Stimulated activated CD4-positive, alpha-beta T cell treated with anti-CD3 and anti-CD28 coated beads, Interleukin-4, amount 100 ng/mL, for 24 hours (primary cell): ENCODE data around the gene APOA5.
"Not testable (repeated sequence)": the region's sequence is repeated elsewhere in the genome, so short reads cannot be mapped to it uniquely, and the experiment has no call there.

ENCODE experiments used
- DNase-seq: peaks from one replicate; pipeline ENCODE4 v3.0.0-alpha.2; 2020

The APOA5 gene, protein sequence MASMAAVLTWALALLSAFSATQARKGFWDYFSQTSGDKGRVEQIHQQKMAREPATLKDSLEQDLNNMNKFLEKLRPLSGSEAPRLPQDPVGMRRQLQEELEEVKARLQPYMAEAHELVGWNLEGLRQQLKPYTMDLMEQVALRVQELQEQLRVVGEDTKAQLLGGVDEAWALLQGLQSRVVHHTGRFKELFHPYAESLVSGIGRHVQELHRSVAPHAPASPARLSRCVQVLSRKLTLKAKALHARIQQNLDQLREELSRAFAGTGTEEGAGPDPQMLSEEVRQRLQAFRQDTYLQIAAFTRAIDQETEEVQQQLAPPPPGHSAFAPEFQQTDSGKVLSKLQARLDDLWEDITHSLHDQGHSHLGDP

DNA sequence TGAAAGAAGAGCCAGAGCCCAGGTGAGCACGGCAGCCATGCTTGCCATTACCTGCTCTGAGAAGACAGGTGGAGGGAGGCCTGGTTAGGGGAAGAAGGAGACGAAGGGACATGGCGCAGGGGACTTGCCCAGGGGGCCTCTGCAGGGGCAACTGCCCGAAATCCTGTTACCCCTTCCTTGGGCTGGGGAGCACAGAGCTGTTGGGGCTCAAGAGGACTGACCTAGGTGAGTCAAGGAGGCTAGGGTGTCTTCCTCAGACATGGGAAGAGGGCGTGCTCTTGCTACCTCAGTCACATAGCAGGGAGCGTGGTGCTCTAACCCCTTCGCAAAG, at the start of gene APOA5:
Gene APOA5 (minus strand): TSS at position 67 of the 331 bp plus-strand sequence. CDS start 19 bp downstream, at position 48.
- no peak for DNase-seq

DNA sequence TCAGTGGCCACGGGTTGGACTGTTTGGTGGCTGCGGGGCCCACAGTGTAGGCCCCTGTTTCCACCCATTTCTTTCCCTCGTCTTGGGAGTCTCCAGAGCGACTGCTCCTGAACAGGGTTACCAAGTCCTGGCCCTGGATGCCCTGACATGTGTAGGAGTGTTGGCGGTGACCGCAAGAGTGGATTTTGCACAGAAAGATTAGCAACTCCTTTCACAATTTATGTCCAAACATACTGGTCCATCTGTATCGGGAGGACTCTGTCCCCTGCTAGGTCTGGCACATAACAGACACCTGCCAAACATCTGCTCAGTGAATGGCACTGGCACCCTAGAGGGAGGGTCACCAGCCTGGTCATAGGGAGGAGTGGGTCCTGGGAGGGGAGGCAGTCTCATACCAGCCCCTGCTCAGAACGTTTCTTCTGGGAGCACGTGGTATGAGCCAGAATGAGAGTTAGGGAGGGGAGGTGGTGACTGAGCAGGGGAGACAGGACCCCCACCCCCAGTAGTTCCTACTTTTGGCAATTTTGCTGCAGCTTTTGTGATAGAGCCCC, 49.1 kb upstream of the APOA5 start:
- no peak for DNase-seq

DNA sequence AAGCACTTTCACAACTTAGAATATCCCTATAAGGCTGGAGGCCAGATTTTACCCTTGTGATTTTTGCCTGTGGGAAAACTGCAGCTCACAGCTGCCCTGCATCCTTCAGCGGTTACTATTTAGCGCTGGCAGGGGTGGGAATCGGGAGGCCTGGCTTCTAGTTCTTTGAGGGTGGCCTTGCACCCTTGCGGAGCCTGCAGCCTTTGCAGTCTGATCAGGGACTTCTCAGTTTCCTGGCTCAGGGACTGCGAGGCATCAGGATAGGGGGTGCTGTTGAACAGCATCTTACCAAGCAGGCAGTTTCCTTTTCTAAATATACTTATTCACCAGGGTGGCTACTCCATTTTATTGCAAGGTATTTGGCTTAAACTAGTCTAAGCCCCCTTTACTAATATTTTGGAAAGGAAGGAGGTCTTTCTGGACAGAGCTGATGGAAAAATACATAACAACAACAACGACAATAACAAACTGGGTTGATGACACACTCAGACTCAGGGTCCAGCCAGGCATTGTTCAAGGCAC, 48.6 kb upstream of the APOA5 start:
- DNase-seq = no peak

DNA sequence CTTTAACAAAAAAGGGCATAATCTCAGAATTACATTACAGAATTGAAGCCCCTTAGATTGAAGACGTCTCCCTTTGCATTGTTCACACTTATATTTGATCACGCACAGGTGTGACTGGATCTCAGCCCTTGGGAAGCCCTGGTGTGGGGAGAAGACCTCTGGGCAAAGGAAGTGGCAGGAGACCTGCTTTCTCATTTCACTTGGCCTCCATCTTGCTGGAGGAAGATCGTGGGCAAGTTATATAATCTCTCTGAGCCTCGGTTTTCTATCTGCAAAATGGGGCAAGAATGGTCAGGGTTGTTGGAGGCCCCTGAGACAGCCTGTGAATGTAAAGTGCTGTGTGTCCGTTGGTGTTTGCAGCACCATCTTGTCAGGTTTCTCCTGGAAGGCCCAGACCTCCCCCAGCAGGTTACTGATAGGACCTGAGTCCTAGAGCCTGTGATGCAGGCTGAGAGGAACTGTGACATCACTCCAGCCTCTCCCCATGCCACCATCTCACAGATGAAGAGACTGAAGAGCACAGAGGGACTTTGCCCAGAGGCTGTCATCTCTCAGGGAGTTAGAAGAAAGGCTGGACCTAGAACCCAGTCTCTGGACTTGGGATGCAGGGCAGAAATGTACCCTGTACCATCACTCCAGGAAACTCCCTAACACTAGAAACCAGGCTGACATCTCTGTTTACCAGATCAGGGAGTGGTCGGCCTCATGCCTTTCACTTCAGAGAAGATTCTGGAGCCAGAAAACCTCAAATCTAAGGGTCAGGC, 46.8 kb upstream of the APOA5 start:
- no peak for DNase-seq

DNA sequence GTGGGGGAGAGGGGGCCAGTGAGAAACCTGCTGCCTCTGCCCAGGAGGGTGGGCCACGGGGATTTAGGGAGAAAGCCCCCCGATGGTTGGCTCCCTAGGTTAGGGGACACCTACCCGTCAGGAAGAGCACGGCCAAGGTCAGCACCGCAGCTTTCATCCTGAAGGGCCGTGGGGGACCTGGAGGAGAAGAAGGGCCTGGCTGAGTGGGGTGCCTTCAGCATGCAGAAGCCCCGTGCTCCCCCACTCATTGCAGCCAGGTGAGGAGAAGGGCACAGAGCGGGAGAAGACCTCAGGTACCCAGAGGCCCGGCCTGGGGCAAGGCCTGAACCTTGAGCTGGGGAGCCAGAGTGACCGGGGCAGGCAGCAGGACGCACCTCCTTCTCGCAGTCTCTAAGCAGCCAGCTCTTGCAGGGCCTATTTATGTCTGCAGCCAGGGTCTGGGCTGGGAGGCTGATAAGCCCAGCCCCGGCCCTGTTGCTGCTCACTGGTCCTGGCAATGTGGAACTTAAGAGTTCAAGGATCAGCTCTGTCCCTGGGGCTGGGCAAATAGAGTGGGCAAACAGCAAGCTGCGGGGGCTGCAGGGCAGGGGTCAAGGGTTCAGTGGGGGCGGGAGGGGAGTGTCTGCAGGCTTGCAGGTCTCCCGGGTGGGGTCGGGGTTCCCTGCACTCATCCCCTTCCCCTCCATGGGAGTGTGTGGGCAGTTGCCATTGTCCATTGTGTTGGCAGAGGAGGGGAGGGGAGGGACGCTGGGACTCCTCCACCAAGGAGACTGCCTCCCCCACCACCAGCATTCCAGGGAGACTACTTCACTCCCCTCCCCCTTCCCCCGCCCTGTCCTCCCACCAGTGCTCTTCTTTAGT, 45.8 kb upstream of the APOA5 start, which contains the start of gene APOA1:
Gene APOA1 (minus strand): TSS at position 392 of the 861 bp plus-strand sequence. CDS start 235 bp downstream, at position 157.
- no peak for DNase-seq

DNA sequence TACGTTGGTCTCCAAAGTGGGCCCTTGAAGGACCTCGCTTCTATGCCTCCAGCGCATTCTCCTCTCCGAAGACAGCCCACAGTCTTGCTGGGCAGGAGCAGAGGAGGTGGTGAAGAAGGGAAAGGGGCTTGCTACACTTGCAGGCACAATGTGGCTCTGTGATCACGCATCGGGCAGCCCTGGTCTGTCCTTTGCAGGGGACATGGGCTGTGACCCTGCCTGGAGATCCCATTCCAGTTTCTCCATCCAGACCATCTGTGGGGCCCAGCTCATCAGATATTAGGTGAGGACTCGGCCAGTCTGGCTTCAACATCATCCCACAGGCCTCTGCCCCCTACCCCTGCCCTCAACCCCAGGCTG, 44.9 kb upstream of the APOA5 start:
- DNase-seq = no peak

DNA sequence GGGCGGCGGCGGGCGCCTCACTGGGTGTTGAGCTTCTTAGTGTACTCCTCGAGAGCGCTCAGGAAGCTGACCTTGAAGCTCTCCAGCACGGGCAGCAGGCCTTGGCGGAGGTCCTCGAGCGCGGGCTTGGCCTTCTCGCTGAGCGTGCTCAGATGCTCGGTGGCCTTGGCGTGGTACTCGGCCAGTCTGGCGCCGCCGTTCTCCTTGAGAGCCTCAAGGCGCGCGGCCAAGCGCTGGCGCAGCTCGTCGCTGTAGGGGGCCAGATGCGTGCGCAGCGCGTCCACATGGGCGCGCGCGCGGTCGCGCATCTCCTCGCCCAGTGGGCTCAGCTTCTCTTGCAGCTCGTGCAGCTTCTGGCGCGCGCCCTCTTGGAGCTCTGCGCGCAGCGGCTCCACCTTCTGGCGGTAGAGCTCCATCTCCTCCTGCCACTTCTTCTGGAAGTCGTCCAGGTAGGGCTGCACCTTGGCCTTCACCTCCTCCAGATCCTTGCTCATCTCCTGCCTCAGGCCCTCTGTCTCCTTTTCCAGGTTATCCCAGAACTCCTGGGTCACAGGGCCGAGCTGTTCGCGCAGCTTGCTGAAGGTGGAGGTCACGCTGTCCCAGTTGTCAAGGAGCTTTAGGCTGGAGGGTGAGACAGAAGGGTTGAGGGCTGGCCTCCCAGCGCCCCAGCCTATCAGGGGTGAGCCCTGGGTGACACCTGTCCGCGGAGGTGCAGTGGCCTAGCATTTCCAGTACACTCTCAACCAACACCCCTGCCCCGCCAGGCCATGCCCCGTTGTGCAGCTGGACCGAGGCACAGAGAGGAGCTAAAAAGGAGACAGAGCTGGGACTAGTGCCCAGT, 44.3 kb upstream of the APOA5 start:
- peak; percentile 77 for DNase-seq

DNA sequence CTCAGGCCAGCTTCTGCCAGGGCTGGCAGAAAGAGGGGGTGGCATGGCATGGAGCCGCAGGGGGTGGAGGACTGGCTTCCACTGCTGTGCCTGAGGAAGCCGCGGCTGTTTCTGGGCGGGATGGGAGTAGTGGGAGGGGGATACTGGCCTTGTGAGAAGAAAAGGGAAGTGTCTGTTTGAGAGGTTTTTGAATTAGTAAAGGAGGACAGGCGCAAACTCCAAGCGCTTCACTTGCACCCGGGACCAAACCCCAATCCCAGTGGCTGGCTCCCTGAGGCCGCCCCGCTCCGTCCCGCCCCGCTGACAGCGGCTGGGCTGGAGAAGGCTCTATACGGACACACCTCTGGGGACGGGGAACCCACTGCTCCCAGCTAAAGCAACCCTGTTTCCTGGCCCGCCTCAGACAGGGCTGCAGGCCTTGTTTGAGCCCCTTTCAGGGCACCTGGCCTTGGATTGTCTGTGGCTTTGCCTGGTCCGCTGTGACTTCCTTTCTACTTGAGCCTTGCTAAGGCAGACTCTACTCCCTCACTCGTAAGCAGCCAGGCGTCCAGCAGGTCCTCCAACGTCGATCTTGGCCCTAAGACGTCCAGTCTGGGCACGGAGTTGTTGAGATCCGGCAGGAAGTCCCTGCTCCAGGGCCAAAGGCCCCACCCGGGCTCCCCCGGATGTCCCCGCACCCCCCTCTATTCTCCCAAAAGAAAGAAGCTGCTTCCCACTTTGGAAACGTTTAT, 43.5 kb upstream of the APOA5 start:
- no peak for DNase-seq

DNA sequence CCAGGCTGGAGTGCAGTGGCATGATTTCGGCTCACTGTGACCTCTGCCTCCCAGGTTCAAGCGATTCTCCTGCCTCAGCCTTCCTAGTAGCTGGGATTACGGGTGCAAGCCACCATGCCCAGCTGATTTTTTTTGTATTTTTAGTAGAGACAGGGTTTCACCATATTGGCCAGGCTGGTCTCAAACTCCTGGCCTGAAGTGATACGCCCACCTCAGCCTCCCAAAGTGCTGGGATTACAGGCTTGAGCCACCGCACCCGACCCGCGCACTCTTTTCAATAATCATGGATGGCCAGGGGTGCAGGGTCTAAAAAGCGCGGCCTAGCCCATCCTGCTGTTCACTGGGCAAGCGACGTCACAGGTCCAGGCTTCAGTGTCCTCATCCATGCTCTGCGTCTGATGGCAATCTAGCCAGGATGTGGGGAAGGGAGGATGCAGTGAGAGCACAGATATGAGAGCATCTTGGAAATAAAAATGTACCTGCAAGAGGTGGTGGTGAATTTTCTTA, 42.9 kb upstream of the APOA5 start:
- not testable (repeated sequence) for DNase-seq

DNA sequence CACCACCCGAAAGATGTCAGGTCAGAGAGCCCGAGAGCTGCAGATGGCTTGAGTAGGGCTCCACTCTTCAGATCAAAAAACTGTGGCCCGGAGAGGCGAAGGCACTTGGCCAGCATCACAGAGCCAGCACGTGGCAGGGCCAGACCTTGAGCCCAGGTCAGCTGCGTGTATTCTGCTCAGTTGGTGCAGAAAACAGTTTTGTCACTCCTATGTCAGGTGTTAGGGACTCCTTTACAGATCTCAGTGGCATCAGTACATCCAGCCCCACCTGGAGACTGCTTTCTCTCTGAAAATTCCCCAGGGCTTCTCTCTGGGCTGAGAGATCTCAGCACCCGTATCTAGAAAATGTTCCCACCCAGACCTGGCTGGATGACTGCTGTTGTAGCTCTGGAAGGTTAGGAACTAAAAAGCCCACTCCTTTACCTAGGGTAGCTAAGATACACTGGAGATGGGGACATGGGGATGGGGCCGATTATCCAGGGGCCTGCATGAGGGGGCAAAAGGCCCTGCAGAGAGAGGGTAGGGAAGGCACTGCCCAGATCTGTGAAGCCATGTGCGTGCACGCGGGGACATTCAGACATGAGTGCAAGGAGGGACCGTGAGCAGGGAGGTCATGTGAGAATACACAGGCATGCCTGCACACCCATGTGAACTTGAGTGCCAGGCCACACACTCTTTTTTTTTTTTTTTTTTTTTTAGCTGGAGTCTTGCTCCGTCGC, 42.3 kb upstream of the APOA5 start:
- DNase-seq = no peak

DNA sequence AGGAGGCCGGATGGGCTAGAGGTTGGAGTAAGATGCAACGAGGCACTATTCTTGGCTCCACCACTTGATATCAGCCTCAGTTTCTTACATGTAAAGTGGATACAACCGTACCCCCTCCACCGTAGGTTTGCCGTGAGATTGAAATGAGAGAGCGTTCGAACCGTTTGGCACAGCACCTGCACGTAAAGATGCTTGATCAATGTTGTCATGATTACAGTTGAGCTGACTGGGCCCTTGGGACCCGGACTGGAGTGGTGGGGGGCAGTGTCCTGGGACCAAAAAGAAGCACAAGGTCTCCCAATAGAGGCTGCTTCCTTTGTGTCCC, 41.8 kb upstream of the APOA5 start:
- DNase-seq = no peak

DNA sequence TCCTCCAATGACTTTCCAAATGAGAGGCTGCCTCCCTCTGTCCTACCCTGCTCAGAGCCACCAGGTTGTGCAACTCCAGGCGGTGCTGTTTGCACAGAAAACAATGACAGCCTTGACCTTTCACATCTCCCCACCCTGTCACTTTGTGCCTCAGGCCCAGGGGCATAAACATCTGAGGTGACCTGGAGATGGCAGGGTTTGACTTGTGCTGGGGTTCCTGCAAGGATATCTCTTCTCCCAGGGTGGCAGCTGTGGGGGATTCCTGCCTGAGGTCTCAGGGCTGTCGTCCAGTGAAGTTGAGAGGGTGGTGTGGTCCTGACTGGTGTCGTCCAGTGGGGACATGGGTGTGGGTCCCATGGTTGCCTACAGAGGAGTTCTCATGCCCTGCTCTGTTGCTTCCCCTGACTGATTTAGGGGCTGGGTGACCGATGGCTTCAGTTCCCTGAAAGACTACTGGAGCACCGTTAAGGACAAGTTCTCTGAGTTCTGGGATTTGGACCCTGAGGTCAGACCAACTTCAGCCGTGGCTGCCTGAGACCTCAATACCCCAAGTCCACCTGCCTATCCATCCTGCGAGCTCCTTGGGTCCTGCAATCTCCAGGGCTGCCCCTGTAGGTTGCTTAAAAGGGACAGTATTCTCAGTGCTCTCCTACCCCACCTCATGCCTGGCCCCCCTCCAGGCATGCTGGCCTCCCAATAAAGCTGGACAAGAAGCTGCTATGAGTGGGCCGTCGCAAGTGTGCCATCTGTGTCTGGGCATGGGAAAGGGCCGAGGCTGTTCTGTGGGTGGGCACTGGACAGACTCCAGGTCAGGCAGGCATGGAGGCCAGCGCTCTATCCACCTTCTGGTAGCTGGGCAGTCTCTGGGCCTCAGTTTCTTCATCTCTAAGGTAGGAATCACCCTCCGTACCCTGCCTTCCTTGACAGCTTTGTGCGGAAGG, 40.9 kb upstream of the APOA5 start:
- no peak for DNase-seq

DNA sequence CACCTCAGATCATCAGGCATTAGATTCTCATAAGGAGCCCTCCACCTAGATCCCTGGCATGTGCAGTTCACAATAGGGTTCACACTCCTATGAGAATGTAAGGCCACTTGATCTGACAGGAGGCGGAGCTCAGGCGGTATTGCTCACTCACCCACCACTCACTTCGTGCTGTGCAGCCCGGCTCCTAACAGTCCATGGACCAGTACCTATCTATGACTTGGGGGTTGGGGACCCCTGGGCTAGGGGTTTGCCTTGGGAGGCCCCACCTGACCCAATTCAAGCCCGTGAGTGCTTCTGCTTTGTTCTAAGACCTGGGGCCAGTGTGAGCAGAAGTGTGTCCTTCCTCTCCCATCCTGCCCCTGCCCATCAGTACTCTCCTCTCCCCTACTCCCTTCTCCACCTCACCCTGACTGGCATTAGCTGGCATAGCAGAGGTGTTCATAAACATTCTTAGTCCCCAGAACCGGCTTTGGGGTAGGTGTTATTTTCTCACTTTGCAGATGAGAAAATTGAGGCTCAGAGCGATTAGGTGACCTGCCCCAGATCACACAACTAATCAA, 40.2 kb upstream of the APOA5 start:
- DNase-seq = no peak

DNA sequence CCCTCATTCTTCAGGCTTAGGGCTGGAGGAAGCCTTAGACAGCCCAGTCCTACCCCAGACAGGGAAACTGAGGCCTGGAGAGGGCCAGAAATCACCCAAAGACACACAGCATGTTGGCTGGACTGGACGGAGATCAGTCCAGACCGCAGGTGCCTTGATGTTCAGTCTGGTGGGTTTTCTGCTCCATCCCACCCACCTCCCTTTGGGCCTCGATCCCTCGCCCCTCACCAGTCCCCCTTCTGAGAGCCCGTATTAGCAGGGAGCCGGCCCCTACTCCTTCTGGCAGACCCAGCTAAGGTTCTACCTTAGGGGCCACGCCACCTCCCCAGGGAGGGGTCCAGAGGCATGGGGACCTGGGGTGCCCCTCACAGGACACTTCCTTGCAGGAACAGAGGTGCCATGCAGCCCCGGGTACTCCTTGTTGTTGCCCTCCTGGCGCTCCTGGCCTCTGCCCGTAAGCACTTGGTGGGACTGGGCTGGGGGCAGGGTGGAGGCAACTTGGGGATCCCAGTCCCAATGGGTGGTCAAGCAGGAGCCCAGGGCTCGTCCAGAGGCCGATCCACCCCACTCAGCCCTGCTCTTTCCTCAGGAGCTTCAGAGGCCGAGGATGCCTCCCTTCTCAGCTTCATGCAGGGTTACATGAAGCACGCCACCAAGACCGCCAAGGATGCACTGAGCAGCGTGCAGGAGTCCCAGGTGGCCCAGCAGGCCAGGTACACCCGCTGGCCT, 38.7 kb upstream of the APOA5 start:
- no peak for DNase-seq

DNA sequence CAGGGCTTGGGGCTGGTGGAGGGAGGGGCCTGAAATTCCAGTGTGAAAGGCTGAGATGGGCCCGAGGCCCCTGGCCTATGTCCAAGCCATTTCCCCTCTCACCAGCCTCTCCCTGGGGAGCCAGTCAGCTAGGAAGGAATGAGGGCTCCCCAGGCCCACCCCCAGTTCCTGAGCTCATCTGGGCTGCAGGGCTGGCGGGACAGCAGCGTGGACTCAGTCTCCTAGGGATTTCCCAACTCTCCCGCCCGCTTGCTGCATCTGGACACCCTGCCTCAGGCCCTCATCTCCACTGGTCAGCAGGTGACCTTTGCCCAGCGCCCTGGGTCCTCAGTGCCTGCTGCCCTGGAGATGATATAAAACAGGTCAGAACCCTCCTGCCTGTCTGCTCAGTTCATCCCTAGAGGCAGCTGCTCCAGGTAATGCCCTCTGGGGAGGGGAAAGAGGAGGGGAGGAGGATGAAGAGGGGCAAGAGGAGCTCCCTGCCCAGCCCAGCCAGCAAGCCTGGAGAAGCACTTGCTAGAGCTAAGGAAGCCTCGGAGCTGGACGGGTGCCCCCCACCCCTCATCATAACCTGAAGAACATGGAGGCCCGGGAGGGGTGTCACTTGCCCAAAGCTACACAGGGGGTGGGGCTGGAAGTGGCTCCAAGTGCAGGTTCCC, 38.0 kb upstream of the APOA5 start, which contains the start of gene APOC3:
Gene APOC3 (plus strand): TSS at position 383 of the 659 bp plus-strand sequence. CDS start 676 bp downstream, outside the sequence.
- DNase-seq = no peak

DNA sequence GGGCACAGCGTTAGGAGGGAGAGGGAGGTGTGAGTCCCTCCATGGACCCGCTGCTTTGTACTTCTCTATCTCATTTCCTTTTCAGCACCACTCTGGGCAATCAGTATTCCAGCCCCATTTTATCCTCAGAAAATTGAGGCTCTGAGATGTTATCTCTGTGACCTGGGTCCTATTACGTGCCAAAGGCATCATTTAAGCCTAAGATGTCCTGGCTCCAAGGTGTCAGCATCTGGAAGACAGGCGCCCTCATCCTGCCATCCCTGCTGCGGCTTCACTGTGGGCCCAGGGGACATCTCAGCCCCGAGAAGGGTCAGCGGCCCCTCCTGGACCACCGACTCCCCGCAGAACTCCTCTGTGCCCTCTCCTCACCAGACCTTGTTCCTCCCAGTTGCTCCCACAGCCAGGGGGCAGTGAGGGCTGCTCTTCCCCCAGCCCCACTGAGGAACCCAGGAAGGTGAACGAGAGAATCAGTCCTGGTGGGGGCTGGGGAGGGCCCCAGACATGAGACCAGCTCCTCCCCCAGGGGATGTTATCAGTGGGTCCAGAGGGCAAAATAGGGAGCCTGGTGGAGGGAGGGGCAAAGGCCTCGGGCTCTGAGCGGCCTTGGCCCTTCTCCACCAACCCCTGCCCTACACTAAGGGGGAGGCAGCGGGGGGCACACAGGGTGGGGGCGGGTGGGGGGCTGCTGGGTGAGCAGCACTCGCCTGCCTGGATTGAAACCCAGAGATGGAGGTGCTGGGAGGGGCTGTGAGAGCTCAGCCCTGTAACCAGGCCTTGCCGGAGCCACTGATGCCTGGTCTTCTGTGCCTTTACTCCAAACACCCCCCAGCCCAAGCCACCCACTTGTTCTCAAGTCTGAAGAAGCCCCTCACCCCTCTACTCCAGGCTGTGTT, 37.2 kb upstream of the APOA5 start:
- DNase-seq = no peak
